Uterus (tissue), 2 donors: ENCODE measurements around the gene ANKFN1.

Experiments used
- CTCF ChIP-seq, 4 experiments: fragments of 200-600 bp in 2 of 4; fragments of 450-650 bp in 2 of 4; sonication (generic) in 2 of 4; IDR thresholded peaks; one replicate each; pipeline ENCODE4 v1.5.1; 2016 to 2019; ENCODE audit warnings: antibody characterized with exemption in 4 of 4, mild to moderate bottlenecking in 2 of 4, moderate library complexity in 1 of 4
- POLR2A ChIP-seq, 2 donors: fragments of 450-650 bp; IDR thresholded peaks; one replicate each; pipeline ENCODE4 v1.6.1; 2016; ENCODE audit warnings: antibody characterized with exemption in 2 of 2, mild to moderate bottlenecking in 1 of 2, moderate library complexity in 1 of 2

DNA sequence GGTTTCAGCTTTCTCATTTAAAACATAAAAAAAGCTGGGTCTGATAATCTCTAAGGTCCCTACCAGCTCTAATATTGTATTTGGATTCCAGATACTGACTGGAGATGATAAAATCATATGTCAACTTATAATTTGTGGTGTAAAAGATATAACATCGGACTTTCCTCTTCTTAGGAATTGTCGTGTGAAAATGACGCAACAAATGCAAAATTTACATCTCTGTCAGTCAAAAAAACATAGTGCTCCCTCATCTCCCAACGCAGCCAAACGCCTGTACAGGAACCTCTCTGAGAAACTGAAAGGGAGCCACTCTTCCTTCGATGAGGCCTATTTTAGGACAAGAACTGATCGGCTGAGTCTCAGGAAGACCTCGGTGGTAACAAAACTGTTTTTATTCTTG, 197.3 kb downstream of the ANKFN1 start:
- TF ChIP-seq CTCF (IDR thresholded peaks at IDR 0.05) = no peak
- TF ChIP-seq POLR2A (IDR thresholded peaks at IDR 0.05) = no peak
